Occipital lobe (tissue), 2 donors: ENCODE data around the gene PFDN5. TPM values are rescaled to one million over a fixed set of nuclear protein-coding genes. Genes with fewer than 3 reads are reported as not detected.
"Not testable (repeated sequence)": the region's sequence is repeated elsewhere in the genome, so short reads cannot be mapped to it uniquely, and the experiment has no call there.

Source experiments
- DNase-seq: peaks from one replicate; lab custom pipeline; 2025; lab: John Stamatoyannopoulos, UW
- total RNA-seq: library from RNA; depleted of rRNA; stranded (reverse); fragments of >200 nt; gene quantifications from one replicate; pipeline ENCODE4 v1.2.3, GENCODE V29; 2014

Gene PFDN5
- total RNA-seq, 1 donor from 2014 or later, result 423 TPM

DNA sequence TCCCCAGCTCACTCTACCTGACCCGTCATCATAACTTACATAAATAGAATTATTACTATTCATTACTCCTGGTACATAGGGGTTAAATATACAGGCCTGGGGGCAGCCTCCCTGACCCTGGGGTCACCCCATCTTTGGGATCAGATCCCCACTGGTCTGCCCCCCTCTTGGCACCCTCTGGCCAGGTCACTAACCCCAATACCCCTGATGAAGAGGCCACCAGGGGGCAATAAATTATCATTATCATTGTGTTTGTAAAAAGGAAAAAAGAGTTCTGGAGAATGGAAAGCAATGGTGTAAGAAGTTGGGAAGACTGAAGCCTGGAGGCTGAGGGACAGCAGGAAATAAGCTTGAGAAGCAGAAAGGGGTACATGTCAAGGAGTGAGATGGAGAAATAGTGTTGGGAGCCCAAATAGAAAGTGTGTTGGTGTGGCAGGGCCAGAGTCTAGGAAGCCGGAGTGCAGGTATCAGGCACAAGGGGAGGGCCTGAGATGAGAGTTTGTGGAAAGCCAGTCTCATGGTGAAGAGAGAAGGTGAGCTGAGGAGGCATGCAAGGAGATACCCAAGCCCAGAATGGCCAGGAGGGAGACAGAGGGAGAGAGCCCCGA, 32.2 kb downstream of the PFDN5 start:
- no peak for DNase-seq

DNA sequence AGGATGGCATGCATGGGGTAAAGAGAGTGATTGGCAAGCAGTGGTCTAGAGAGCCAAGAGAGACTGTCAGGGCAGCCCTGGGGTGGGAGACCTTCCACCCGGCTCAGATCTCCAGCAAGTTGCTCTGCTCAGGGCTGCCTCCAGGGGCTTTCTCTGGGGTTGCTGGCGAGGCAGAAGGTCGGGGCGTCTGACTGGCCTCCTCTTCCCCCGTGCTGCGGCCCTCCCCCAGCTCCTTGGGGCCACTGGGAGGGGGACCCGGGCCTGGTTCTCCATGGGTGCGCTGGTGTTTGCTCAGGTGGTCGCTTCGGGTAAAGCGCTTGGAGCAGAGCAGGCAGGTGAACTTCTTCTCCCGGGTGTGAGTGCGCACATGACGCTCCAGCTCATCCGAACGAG, 32.7 kb downstream of the PFDN5 start:
- DNase-seq, result no peak

DNA sequence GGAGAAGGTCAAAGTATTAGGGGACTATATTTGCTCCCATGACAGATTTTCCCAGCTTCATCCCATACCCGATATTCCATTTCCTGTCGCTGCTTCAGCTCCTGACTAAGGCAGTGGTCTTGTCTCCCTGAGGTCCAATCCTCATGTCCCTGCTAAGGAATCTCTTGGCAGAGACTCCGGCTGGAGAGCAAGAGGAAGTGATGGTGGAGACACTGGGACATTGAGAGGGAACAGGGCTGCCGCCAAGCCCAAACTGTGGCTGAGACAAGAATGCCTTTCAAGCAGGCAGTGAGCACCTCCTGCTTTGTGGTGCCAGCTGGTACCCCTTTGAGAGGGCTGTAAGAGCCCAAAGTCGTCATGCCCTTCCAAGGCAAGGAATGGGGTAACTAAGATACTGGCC, 35.3 kb downstream of the PFDN5 start:
- DNase-seq, result no peak

DNA sequence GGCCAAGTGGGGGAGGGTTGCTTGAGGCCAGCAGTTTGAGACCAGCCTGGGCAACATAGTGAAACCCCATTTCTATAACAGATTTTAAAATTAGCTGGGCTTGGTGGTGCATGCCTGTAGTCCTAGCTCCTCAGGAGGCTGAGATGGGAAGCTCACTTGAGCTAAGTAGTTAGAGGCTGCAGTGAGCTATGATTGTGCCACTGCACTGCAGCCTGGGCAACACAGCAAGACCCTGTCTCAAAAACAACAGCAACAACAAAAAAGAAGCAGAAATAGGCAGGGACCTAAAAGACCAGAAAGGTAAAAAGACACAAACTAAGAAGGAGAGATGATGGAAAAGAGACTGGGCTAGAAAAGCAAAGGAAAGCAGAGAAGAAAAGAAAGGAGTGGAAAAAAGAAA, 37.0 kb downstream of the PFDN5 start:
- DNase-seq, result not testable (repeated sequence)

DNA sequence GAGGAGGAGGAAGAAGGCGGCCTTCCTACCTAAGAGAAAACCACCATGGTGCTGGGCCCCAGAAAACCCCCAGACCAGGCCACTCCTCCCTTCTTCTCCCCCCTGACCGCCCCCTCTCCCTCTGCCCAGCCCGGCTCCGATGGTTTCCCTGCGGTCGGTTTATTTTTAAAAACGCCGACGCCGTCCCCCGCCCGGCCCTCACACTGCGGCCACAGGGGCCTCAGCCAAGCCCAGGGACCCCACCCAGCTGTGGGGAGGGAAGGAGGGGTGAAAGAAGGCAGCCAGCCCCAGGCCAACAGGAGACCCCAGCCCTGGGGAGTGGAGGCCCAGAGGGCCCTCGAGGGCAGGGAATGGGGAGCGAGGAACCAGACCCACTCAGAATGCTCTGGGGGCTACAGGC, 37.4 kb downstream of the PFDN5 start:
- DNase-seq, result no peak

DNA sequence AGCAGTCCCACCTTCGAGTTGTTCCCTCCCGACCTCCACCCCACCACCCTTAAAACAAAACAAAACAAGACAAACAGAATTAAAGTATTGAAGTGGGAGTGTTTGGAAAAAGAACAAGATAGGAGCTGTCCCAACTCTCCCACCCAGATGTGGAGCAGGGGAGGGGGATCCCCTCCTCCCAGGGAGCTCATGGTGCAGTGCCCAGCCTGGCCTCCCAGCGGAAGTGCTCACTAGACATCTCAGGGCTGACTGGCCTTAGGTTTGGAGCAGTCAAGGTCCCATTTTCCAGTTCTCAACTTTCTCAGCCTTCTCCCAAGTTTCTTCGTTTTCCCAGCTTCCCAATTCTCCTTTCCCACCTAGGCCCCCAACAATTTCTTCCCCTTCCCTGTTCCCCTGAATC, 37.9 kb downstream of the PFDN5 start:
- DNase-seq, result no peak

DNA sequence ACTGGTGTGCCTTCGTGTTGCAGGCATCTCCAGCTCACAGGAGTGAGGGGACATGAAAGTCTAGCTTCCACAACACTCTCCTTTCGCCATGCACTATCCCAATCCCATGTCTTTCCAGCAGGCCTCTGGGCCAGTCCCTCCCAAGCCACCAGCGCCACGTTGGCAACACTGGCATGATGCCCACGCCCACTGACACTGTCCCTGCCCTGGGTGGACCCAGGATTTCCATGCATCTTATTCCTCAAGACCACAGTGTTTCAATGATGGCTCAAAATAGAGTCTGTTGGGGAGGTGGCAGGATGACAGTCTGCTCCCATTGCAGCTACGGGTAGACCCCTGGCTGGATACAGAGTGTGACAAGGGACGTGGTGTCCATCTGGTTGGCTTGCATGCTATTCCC, 38.5 kb downstream of the PFDN5 start:
- DNase-seq, result no peak

DNA sequence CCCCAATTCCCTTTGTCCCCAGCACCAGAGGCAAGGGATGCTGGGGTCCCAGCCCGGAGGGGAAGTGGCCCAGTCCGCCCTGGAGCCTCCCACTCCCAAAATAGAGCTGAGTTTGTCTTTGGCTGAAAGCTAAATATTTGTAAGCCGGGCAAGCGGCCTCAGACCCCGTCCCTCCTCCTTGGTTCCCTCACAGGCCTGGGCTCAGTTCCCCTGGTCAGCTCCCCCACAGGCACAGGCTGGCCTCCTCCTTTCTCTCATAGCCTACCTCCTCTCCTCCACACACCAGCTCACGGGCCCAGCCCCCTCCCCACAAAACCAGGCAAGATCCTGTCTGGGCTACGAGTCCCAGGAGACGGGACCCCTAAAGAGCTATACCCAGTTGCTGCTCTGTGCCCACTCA, 39.5 kb downstream of the PFDN5 start:
- no peak for DNase-seq

DNA sequence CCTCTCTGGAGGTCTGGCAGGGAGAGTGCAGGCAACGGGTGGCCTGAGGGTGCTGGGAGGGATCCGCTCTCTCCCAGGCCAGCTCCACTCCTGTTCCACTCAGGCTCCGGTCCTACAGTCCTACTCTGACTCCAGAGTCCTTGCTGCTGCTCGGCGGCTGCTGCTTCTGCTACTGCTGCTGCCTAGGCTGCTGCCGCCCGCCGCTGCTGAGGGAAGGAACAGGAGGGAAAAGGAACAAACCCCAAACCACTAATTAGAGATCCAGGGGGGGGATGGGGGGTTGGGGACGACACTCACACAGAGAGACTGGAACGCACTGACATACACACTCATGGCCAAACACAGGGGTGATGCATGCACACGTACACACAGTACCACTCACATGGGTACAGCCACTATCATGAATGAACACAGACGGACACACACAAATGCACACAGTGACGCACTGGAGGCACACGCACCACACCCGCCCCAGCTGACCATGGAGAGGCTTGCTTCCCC, 40.9 kb downstream of the PFDN5 start, which contains the start of gene SP7:
TSS of gene SP7 (minus strand) at position 174 of the 501 bp plus-strand sequence. CDS start 708 bp downstream, outside the sequence.
- no peak for DNase-seq

DNA sequence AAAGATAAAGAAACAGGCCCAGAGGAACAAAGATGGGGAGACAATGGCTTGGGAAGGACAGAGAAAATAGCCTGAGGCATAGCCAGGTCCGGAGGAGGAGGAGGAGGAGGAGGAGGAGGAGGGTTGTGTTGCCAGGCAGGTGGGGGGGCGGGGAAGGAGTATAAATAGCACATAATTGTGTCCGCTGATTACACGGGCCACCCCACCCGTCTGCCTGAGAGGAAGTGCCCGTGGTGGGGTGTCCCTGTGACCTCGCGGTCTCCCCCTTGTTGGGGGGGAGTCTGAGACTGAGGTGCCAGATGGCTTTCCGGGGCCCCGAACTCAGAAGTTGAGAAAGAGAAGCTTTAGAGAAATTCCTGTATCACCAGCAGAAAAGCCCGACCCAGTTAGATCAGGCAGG, 42.7 kb downstream of the PFDN5 start:
- no peak for DNase-seq

DNA sequence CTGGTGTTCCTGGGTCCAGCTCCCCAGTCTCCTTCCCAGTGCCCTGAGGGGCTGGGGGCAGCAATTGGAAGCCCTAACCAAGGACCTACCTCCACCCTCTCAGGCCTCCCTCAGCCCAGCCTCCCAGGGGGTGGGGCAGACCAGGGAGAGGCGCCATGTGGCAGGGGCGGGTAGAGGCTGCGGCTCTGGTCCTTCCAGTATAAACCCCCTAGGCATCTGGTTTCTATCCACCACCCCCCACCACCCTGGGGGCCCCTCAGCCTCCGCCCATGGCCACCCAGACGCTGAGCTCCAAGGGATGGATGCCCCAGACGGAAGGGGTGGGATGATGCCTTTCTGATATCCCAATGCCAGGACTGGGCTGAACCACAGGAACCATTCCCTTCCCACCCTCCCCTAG, 43.6 kb downstream of the PFDN5 start:
- DNase-seq, result no peak

DNA sequence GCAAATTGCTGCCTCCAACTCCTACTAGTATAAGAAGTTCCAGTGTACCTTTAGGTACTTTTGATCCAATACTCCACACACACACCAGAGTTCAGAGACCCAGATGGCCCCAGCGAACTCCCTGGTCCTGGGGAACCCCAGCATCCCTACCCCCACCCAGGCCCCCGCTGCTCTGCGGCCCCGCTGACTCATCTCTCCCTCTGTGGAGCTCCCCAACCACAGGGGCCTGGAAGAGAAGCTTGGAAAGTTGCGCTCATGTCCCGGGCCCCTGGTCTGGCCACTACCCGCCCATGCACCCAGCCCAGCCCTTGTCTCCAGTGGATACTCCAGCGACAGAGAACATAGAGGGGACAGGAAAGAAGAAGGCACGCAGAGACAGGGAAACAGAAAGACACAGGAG, 45.1 kb downstream of the PFDN5 start:
- DNase-seq, result no peak

DNA sequence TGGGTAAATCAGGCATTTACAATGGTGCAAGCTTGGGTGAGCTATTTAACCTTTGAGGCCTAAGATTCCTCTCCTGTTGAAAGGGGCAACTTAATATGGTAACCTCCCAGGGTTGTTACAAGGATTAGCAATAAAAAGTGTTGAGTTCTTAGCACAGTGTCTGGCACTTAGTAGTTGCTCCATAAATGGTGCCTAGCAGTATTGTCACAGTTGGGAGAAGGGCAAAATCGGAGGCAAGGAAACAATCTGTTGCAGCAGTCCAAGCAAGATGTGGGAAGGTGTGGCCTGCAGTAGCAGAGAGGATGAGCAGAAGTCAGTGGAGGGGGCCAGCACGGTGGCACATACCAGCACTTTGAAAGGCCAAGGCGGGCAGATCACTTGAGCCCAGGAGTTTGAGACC, 48.1 kb downstream of the PFDN5 start:
- DNase-seq, result no peak

DNA sequence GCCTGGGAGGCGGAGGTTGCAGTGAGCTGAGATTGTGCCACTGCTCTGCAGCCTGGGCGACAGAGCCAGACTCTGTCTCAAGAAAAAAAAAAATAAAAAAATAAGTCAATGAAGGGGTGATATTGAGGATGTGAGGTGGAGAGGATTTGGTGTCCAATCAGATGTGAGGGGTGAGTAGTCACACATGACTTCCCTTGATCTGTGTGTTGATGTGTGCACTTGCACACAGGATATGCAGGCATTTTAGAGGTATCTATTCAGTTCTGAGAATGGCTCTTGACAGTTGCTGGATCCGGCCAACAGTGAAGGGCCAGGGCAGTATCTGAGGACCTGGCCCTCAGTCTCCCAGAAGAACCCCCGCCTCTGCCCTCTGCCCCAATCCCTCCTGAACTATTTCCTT, 48.6 kb downstream of the PFDN5 start:
- no peak for DNase-seq

DNA sequence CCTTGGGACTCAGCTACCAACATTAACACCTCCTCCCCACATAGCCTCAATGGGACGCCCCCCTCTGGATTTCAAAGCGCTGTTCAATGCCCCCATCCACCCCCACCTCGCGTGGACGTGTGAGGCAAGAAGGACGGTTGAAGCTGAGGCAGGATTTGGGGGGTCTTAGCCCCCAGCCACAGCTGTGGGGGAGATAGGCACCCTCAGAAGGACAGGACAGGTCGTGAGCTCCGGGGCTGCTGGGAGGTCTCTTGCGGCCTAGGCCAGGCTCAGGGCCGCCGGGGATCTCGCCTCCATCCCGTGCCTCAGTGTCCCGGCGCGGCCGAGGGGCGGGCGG, 49.1 kb downstream of the PFDN5 start:
- no peak for DNase-seq

DNA sequence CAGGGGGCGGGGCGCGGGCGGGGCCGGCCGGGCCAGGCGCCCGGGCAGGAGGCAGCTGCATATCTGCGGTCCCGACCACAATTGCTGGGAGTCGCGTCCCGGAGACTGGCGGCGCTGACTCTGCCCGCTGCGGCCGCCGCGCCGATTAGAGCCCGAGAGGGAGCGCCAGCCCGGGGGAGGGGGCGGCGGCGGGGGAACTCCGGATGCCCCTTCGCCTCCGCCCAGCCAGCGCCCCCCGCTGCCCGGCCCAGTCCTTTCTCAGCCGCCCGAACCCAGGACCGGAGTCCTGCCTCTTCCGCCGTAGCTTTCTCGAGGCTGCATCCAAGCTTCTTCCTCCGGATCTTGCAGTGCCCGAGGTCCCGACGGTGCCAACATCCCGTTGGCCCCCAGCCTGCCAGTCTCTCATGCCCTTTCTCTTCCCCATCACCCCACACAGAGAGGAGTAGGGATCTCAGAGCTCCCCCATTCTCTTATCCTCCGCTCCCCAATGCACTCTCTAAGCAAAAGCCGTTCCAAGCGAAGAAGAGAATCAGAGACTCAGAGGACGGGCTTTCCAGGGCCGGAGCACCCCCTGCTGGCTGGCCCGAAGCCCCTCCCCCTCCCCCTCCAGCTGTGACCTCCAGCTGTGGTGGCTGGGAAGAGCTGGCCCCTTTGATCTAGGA, 49.6 kb downstream of the PFDN5 start:
- peak; percentile 56 for DNase-seq

DNA sequence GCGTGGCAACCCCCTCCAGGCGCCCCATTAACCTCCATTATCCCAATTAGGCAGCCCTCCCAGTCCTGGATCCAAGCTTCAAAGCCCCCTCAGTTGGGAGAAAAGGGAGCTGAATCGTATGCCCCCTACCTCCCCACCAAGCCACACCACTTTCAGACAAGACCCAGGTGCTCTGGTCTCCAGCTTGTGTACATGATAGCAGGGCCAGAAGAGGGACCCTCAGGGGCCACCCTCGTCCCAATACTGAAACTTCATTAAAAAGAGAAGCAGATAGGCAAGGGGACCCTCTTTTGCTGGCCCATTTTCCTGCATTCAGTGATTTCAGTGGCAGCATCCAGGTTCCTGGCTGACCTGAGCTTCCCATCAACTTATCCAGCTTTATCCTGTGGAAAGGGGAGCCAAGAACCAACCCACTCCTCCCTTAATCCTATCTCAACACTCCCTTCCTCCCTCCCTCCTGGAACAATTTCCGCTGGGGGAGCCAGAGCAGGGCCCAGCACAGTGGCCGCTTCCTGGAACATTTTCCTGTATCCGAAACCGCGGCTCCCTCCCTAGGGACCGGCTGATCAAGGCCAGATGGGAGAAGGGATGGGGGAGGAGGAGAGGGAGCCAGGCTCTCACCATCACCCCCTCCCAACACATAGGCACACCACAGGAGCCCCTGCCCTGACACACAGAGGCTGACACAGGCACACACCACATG, 50.3 kb downstream of the PFDN5 start:
- DNase-seq, result no peak

DNA sequence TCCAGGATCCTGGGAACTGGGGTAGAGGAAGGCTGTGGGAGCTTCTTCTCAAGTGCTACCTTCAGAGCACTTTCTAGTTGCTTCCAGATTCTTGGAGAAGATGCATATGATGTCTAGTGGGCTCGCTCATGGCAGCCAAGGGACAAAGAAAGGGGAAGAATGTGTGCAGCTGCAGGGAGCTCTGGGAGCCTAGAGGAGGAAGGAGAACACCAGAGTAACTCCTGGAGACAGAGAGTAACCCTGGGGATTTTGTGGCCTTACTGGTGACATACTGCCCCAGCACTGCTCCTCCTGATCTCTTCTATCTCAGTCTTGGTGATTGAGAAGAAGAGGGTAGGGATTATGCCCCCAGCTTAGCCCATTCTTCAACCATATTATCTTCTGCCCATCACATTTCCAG, 51.1 kb downstream of the PFDN5 start:
- no peak for DNase-seq

DNA sequence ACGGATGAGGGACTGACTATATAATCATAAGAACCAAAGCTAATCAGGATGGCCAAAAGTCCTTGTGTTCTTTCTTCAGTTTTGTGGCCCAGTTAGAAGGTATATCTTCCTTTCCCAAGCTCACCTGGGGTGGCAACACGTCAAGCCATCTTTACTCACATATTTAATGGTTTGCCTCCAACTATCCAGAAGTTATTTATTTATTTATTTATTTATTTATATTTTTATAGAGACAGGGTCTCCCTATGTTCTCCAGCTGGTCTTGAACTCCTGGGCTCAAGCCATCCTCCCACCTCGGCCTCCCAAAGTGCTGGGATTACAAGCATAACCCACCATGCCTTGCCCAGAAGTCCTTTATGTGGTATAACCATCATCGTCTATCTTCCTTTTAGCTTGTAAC, 52.6 kb downstream of the PFDN5 start:
- DNase-seq, result no peak
